GM21529 (cell line): ENCODE data around the gene RUVBL1.
"Not testable (repeated sequence)": the region's sequence is repeated elsewhere in the genome, so short reads cannot be mapped to it uniquely, and the experiment has no call there.

ENCODE experiments used
- ATAC-seq: cut with Tn5 transposase; IDR thresholded peaks from one replicate; pipeline ENCODE4 v1.9.1; 2021; ENCODE audit not compliant: unreplicated experiment

RUVBL1 gene

GRCh38 chr3:128123538-128124368 is at the start of gene RUVBL1:
Gene RUVBL1 (minus strand): TSS chr3:128123812. CDS start chr3:128123724, 88 bp downstream.
- peak; percentile 99 for ATAC-seq

DNA sequence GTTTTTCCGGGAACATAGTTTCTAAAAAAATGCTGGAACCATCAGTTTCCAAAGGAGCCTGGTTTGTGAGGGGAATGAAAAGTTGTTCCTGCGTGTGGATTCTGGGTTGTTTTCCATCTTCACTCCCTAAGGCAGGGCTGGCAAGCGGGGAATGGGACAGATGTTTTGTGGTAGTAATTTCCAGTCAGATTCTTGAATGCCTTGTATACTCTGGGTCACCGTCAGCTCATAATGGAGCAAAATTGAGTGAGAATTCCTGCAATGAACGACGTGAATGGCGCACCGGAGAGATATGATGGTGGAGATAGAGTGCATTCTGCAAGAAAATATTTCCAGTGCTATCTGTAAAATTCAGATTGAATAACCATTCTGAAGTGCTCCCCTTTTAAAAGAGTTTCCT is 49.6 kb upstream of the RUVBL1 start:
- ATAC-seq, result no peak

GRCh38 chr3:128170866-128171516 is 47.4 kb upstream of the RUVBL1 start:
- no peak for ATAC-seq

DNA sequence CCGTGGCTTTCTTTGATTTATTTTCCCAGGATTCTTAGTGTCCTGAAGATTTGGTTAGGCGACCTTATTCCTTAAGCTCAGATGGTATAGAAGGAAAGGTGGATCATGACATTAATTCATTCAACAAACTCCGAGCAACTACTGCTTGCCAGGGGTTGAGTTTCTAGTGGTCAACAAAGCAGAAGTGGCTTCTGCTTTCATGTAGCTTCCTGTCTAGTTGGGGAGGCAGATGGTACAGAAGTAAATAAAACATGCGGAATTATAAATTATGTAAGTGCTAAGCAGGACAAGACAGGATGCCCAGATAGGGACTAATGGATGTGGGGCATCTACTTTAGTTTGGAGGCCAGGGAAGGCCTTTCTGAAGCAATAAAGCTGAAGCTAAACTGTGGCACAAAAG is 45.2 kb upstream of the RUVBL1 start:
- no peak for ATAC-seq

DNA sequence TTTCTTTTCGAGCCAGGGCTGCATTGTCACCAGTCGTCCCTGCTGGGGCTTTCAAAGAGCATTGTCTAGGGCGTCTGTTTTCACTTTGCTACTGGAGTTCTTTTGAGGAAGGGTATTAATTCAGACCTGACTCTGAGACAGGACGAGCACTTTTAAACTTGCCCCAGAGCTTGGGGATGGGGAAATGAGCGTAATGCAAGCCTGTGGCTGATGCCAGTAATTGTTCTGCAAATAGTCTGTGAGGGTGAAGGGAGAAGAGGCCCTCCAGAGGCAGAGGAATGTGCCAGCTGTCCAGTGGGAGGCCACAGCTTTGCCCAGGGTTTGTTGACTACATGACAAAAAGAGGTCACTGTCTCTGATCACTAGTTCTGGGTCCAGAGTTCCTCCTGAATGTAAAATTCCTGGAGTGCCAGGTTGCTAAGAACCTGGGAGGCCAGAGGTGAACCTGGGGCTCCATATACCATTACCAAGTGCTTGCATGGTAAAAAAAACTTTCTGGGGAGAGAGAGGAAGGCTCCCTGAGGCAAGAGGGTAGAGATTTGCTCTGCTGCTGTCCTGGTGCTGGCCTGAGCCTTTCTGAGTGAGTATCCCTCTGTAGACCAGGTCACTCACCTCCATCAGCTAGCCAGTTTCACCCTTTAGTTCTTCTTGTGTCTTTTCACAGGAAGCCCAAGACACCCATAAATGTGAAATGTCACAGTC is 44.5 kb upstream of the RUVBL1 start:
- no peak for ATAC-seq

- no peak for ATAC-seq
Measured at GRCh38 chr3:128167646-128167972, 44.0 kb upstream of the RUVBL1 start.

DNA sequence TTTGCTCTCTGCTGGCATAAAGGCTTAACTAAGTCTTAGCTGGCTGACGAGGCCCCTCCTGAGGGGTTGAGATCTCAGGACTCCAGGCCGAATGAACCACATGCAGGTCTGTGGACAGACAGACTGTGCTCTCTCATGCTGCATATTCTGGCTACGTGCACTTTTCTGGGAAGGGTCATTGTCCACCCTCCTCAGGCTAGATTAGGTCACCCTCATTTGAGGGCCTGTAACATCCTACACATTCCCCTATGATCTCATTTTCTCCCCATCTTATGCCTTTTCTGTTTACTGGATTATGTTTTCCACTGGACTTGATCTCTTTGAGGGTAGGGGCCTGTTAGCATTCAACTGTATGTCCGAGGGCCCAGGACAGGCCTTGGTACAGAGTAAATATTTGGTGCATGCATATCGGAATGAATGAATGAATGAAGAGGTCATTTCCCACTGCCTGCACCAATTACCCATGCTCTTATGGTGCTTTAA is 43.4 kb upstream of the RUVBL1 start:
- ATAC-seq, result no peak

- ATAC-seq, result no peak
Measured at GRCh38 chr3:128163432-128163831, 39.8 kb upstream of the RUVBL1 start.

DNA sequence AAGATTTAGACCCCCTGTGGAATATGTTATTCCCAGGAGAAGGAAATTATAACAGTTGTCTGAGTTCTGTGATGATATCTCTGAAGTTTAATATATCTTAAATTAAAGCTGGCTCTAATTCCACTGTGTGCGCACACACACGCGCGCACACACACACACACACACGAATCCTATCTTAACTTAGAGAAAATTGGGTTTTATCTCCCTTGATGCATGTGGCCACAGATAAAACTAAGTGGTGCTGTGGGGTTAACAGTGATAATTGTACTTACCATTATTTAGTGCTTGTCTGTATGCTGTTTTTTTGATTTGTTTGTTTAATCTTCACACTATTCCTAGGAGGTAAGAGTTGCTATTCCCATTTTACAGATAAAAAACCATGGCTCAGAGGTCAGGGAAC is 37.0 kb upstream of the RUVBL1 start:
- no peak for ATAC-seq

DNA sequence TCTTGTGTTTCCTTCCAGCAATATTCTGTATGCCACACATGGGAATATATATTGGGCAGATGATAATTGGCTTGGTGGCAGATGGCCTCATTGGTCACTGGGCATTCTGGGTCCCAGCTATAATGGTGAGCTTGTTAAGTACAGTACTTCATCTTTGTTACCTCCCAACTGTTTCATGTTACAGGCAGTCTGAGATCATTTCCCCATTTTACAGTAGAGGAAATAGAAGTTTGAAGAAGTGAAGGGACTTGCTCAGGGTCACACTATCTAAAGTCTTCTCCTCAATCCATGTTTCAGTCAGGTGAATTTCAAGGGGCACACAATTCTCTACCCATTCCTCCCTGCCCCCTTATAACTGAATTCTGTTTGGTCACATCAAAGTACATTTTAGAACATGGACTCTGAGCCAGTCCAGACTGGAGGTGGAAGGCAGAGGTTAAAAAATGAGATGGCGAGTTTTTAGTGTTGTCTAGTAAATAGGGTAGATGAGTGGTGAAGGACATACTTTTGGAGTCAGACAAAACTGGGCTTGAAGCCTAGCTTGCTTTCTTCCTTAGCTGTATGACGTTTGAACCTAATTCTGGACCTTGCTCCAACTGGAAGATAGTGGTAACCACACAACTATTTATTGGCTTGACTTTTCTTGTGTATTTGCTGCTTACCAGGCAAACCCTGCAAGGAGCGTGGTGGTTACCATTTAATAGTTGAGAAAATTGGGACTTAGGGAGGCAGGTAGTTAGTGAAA is 32.2 kb upstream of the RUVBL1 start:
- no peak for ATAC-seq

DNA sequence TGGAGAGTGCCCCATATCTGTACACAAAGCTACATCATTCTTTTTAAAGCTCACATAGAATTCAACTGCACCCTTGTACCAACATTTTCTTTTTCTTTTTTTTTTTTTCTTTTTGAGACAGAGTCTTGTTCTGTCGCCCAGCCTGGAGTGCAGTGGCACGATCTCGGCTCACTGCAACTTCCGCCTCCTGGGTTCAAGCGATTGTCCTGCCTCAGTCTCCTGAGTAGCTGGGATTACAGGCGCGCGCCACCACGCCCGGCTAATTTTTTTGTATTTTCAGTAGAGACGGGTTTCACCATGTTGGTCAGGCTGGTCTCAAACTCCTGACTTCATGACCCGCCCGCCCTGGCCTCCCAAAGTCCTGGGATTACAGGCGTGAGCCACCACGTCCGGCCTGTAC is 30.7 kb upstream of the RUVBL1 start:
- ATAC-seq, result not testable (repeated sequence)

DNA sequence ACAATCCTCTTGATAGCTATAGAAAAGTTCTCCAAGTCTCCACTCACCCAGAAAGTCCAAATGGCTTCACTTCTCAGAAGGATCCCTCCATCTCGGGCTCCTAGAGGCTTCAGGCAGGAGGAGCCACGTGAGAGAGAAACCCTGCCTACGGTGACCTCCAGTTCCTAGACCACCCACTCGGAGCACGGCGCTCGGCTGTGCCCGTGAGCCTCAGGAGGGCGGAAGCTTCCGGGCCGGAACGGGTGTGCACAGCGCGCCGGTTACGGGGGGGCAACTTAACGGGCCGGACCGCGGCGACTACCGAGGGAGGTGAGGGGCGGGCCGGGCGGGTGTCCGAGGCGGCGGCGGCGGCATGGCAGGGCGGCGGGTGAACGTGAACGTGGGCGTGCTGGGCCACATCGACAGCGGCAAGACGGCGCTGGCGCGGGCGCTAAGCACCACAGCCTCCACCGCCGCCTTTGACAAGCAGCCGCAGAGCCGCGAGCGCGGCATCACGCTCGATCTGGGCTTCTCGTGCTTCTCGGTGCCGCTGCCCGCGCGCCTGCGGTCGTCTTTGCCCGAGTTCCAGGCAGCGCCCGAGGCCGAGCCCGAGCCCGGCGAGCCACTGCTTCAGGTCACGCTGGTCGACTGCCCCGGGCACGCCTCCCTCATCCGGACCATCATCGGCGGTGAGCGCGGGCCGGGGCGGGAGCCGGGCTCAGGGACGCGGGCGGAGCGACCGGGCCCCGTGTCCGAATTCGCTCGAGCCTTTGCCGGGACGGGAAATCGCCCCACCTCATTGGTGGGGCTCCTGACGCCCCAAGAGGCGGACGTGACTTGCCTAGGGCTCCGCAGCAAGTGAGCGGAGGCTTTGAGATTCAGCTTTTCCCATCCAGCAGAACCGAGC is 29.8 kb upstream of the RUVBL1 start, which contains the start of gene EEFSEC:
Gene EEFSEC, plus strand, starts transcription at position 326 of the 886 bp plus-strand sequence. Its CDS starts 27 bp downstream, at position 353.
- ATAC-seq, result peak; percentile 91

- ATAC-seq, result peak; percentile 36
Measured at GRCh38 chr3:128152419-128153155, 29.0 kb upstream of the RUVBL1 start.

DNA sequence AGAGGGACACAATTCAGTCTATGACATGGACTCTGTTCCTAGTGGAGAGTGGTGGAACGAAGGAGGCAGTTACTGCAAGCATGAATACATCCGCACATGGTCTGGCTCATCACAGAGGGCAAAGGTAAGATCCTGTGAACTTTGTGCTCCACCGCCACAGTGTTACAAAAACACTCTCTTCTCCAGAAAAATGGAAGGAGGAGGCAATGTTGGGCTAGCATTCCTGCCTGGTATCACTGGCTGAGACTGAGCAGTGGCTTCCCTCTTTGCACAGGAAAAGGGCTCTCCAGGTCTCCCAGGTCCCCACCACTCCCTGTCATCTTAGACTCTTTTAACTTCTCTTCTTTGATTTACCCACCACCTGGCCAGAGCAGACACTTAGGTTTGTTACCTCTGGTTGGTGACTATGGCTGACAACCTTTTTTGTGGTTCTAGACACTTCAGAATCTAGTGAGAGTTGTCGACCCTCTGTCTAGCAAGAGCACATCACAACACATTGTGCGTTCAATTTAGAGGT is 28.2 kb upstream of the RUVBL1 start:
- no peak for ATAC-seq

DNA sequence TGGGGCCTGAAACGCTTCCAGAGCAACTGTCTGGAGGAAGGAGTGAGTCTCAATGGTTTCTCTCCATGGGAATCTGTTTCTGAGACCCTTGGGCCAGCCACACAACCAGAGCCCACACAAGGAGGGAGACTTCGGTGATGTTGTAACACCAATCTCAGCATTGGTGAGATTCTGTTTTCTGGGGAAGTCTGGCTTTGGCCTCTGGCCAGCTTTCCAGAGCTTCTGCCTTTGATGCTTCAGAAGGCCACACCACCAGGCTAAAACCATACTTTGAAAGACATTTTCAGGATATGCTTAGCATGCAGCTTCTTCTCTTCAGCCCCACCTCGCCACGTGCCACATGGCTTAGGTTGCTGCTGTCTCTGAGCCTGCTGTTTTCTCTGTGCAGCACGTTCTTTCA is 26.0 kb upstream of the RUVBL1 start:
- no peak for ATAC-seq

- no peak for ATAC-seq
Measured at GRCh38 chr3:128146201-128146600, 22.6 kb upstream of the RUVBL1 start.

DNA sequence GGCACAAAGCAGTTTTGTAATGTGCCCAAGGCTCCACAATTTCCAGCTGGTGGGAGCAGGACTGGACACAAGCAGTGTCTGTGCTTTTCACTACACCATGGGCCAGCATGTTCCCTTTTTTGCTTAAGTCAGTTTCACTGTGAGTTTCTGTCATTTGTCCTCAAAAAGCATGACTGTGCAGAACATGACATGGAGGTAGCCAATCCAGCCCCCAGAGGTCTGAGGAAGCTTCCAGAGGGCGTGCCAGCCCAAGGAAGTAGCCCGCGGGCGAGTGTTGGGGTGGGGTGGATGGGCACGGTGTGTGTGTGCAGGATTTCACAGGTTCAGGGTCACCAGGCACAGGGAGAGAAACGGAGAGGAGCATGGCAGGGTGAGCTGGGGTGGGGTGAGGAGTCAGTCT is 21.7 kb upstream of the RUVBL1 start:
- ATAC-seq, result no peak

- ATAC-seq, result no peak
Measured at GRCh38 chr3:128144512-128145187, 21.0 kb upstream of the RUVBL1 start.

- ATAC-seq, result no peak
Measured at GRCh38 chr3:128143496-128143895, 19.9 kb upstream of the RUVBL1 start.
